ENCODE results near the gene GABBR2. TPM values are rescaled to one million over a fixed set of nuclear protein-coding genes. Genes with fewer than 3 reads are reported as not detected.

GABBR2 gene
- total and polyA plus RNA-seq, 2 experiments from 2014 or later = 0.89 to 1.3 TPM

DNA sequence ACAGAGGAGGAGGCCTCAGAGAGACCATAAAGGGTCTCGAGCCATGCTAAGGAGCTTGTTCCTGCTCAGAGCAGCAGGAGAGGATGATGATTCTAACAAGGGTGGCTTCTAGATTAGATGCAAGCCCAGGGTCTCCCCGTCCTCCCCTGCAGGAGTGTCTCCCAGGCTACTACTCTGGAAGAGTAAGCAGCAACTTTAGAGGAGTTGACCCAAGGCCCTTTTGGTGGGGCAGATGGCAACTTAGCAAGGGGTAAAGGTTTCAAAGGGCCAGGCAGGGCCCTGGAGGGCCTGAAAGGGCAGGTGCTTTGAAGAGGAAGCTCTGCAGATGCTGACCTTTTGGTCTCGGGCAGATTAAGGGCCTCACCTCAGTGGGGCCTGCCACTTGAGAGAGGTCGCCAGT lies 174.9 kb downstream of the GABBR2 start:
- no peak for ATAC-seq
- TF ChIP-seq, protein P1, sequence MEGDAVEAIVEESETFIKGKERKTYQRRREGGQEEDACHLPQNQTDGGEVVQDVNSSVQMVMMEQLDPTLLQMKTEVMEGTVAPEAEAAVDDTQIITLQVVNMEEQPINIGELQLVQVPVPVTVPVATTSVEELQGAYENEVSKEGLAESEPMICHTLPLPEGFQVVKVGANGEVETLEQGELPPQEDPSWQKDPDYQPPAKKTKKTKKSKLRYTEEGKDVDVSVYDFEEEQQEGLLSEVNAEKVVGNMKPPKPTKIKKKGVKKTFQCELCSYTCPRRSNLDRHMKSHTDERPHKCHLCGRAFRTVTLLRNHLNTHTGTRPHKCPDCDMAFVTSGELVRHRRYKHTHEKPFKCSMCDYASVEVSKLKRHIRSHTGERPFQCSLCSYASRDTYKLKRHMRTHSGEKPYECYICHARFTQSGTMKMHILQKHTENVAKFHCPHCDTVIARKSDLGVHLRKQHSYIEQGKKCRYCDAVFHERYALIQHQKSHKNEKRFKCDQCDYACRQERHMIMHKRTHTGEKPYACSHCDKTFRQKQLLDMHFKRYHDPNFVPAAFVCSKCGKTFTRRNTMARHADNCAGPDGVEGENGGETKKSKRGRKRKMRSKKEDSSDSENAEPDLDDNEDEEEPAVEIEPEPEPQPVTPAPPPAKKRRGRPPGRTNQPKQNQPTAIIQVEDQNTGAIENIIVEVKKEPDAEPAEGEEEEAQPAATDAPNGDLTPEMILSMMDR (conservative IDR thresholded peaks at IDR 0.05; ENCODE audit: low read depth in 2 of 2) = no peak

DNA sequence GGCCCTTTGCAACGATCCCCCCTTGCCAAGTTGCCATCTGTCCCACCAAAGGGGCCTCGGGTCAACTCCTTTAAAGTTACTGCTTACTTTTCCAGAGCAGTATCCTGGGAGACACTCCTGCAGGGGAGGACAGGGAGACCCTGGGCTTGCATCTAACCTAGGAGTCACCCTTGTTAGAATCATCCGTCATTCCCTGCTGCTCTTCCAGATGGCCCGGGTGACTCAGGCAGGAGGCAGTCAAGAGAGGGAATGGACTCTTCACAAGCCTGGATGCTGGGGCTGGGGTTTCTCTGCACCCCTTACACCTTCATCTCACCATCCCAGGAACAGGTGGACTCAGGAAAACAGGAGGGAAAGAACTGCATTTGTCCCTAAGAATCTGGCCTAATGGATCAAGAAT lies 175.6 kb downstream of the GABBR2 start:
- Mint-ChIP-seq H3K4me1 (no peaks in the 10 kb centered on the region), H3K4me3 (no peak overlapping the region), H3K27ac (no peak overlapping the region), H3K36me3 (ENCODE audit: low read depth) (peaks cover 3% of the 10 kb centered on the region; the same call in 1 of the 3 replicates), H3K9me3 (peaks cover 8% of the 10 kb centered on the region; the same call in 2 of the 3 replicates), H3K27me3 (ENCODE audit: insufficient read depth, low read depth, poor library complexity) (peaks cover 2% of the 10 kb centered on the region)
- Histone ChIP-seq H3K9me2 (ENCODE audit: insufficient read depth) (no peaks in the 10 kb centered on the region), H3F3A (replicated peaks; ENCODE audit: low read depth) (no peaks in the 10 kb centered on the region), H3K79me2 (replicated peaks; ENCODE audit: insufficient read depth) (no peaks in the 10 kb centered on the region), H3K4me3 (no peak overlapping the region), H3K27me3 (ENCODE audit: insufficient read depth) (no peaks in the 10 kb centered on the region), H3K4me1 (ENCODE audit: insufficient read depth) (no peaks in the 10 kb centered on the region), H3K36me3 (ENCODE audit: insufficient read depth) (no peaks in the 10 kb centered on the region), H4K20me1 (replicated peaks; ENCODE audit: insufficient read depth) (no peaks in the 10 kb centered on the region), H3K27ac (ENCODE audit: low read depth) (no peak overlapping the region), H2AFZ (no peak overlapping the region), H3K4me2 (no peak overlapping the region)
- DNase-seq (ENCODE audit: low spot score) (no peak), ATAC-seq (no peak)
- TF ChIP-seq POLR2AphosphoS5 (IDR thresholded peaks at IDR 0.05; ENCODE audit: low read depth) = no peak
- no peak for TF ChIP-seq EZH2phosphoT487 (IDR thresholded peaks at IDR 0.05; ENCODE audit: unreplicated experiment)
- no peak for TF ChIP-seq ZNF331 (CRISPR knock-in tag; IDR thresholded peaks at IDR 0.05; ENCODE audit: low read depth)
- TF ChIP-seq EZH2 (IDR thresholded peaks at IDR 0.05; ENCODE audit: low read depth, unreplicated experiment) = no peak
- no peak for TF ChIP-seq ETS1 (IDR thresholded peaks at IDR 0.05)
- TF ChIP-seq ZNF114 (CRISPR knock-in tag; IDR thresholded peaks at IDR 0.05) = no peak
- TF ChIP-seq, protein P2, sequence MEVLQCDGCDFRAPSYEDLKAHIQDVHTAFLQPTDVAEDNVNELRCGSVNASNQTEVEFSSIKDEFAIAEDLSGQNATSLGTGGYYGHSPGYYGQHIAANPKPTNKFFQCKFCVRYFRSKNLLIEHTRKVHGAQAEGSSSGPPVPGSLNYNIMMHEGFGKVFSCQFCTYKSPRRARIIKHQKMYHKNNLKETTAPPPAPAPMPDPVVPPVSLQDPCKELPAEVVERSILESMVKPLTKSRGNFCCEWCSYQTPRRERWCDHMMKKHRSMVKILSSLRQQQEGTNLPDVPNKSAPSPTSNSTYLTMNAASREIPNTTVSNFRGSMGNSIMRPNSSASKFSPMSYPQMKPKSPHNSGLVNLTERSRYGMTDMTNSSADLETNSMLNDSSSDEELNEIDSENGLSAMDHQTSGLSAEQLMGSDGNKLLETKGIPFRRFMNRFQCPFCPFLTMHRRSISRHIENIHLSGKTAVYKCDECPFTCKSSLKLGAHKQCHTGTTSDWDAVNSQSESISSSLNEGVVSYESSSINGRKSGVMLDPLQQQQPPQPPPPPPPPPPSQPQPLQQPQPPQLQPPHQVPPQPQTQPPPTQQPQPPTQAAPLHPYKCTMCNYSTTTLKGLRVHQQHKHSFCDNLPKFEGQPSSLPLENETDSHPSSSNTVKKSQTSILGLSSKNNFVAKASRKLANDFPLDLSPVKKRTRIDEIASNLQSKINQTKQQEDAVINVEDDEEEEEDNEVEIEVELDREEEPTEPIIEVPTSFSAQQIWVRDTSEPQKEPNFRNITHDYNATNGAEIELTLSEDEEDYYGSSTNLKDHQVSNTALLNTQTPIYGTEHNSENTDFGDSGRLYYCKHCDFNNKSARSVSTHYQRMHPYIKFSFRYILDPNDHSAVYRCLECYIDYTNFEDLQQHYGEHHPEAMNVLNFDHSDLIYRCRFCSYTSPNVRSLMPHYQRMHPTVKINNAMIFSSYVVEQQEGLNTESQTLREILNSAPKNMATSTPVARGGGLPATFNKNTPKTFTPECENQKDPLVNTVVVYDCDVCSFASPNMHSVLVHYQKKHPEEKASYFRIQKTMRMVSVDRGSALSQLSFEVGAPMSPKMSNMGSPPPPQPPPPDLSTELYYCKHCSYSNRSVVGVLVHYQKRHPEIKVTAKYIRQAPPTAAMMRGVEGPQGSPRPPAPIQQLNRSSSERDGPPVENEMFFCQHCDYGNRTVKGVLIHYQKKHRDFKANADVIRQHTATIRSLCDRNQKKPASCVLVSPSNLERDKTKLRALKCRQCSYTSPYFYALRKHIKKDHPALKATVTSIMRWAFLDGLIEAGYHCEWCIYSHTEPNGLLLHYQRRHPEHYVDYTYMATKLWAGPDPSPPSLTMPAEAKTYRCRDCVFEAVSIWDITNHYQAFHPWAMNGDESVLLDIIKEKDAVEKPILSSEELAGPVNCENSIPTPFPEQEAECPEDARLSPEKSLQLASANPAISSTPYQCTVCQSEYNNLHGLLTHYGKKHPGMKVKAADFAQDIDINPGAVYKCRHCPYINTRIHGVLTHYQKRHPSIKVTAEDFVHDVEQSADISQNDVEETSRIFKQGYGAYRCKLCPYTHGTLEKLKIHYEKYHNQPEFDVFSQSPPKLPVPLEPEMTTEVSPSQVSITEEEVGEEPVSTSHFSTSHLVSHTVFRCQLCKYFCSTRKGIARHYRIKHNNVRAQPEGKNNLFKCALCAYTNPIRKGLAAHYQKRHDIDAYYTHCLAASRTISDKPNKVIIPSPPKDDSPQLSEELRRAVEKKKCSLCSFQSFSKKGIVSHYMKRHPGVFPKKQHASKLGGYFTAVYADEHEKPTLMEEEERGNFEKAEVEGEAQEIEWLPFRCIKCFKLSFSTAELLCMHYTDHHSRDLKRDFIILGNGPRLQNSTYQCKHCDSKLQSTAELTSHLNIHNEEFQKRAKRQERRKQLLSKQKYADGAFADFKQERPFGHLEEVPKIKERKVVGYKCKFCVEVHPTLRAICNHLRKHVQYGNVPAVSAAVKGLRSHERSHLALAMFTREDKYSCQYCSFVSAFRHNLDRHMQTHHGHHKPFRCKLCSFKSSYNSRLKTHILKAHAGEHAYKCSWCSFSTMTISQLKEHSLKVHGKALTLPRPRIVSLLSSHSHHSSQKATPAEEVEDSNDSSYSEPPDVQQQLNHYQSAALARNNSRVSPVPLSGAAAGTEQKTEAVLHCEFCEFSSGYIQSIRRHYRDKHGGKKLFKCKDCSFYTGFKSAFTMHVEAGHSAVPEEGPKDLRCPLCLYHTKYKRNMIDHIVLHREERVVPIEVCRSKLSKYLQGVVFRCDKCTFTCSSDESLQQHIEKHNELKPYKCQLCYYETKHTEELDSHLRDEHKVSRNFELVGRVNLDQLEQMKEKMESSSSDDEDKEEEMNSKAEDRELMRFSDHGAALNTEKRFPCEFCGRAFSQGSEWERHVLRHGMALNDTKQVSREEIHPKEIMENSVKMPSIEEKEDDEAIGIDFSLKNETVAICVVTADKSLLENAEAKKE (CRISPR knock-in tag; IDR thresholded peaks at IDR 0.05) = no peak
- TF ChIP-seq NANOG (IDR thresholded peaks at IDR 0.05; ENCODE audit: borderline replicate concordance) = no peak
- TF ChIP-seq, protein P1 (conservative IDR thresholded peaks at IDR 0.05; ENCODE audit: low read depth in 2 of 2) = no peak
- no peak for TF ChIP-seq STAT1 (IDR thresholded peaks at IDR 0.05; ENCODE audit: unreplicated experiment)

More for the DNA sequence above, 174.9 kb downstream of the GABBR2 start:
- H3K4me3 ChIP-seq = no peak overlapping the region
- Mint-ChIP-seq H3K4me3 (no peak overlapping the region), H3K9me3 (peaks cover 8% of the 10 kb centered on the region; the same call in 2 of the 3 replicates), H3K27me3 (ENCODE audit: insufficient read depth, low read depth, poor library complexity) (peaks cover 4% of the 10 kb centered on the region), H3K36me3 (ENCODE audit: low read depth) (peaks cover 3% of the 10 kb centered on the region; the same call in 1 of the 3 replicates), H3K27ac (no peak overlapping the region), H3K4me1 (no peaks in the 10 kb centered on the region)
- H3K4me1 ChIP-seq (ENCODE audit: insufficient read depth) = no peaks in the 10 kb centered on the region
- H3K27ac ChIP-seq (ENCODE audit: low read depth) = no peak overlapping the region
- DNase-seq (ENCODE audit: low spot score) = no peak
- no peak overlapping the region for H2AFZ ChIP-seq
- H3K4me2 ChIP-seq = no peak overlapping the region
- H3K9me2 ChIP-seq (ENCODE audit: insufficient read depth) = no peaks in the 10 kb centered on the region
- H3F3A ChIP-seq (replicated peaks; ENCODE audit: low read depth) = no peaks in the 10 kb centered on the region
- H4K20me1 ChIP-seq (replicated peaks; ENCODE audit: insufficient read depth) = no peaks in the 10 kb centered on the region
- no peaks in the 10 kb centered on the region for H3K27me3 ChIP-seq (ENCODE audit: insufficient read depth)
- H3K79me2 ChIP-seq (replicated peaks; ENCODE audit: insufficient read depth) = no peaks in the 10 kb centered on the region
- no peaks in the 10 kb centered on the region for H3K36me3 ChIP-seq (ENCODE audit: insufficient read depth)

Data from GM23338 (cell line).